DND-41 (cell line): ENCODE measurements around the gene GALNT18.

ENCODE experiments used
- CTCF ChIP-seq: IDR thresholded peaks from 2 replicates; pipeline ENCODE4 v1.5.1; 2012; ENCODE audit warnings: borderline replicate concordance, low read length, moderate library complexity, mild to moderate bottlenecking; ENCODE audit not compliant: poor library complexity, severe bottlenecking; ENCODE audit errors: extremely low read depth
- EZH2 ChIP-seq: IDR thresholded peaks from 3 replicates; pipeline ENCODE4 v1.6.1; 2012; ENCODE audit warnings: borderline replicate concordance, low read depth, mild to moderate bottlenecking, moderate library complexity, low read length, inconsistent platforms; ENCODE audit not compliant: severe bottlenecking

DNA sequence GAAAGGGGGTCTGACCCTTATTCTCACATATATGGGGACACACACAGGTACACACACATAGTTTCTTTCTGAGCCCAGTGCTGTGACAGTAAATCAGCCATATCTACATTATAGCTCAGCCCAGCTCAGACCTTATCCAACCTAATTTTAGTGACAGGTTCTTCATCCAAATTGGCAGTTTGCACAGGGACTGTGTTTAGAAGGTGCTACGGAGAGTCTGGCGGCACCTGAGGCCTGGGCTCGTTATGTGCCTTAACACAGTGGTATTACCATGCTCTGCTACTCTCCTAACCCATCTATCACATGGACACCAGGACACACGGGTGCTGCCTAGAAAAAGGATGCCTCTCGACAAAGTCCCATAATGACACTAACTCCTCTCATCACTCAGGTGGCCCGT, 109.3 kb downstream of the GALNT18 start:
- no peak for TF ChIP-seq CTCF
- TF ChIP-seq EZH2: no peak
